ENCODE measurements around the gene KLF6.
A peak's percentile ranks its signal among the peaks of the same experiment; 100 is the strongest.
"Not testable (repeated sequence)": the region's sequence is repeated elsewhere in the genome, so short reads cannot be mapped to it uniquely, and the experiment has no call there.

KLF6 gene

GRCh38 chr10:3734111-3734510 is 50.9 kb downstream of the KLF6 start:
- ATAC-seq = no peak
- Mint-ChIP-seq H3K27me3 (no peaks in the 10 kb centered on the region), H3K36me3 (ENCODE audit: low read depth) (no peaks in the 10 kb centered on the region), H3K27ac (peak overlapping the region; percentile 8), H3K4me1 (peaks cover 9% of the 10 kb centered on the region), H3K4me3 (no peak overlapping the region), H3K9me3 (peaks cover 6% of the 10 kb centered on the region)
- no peak for DNase-seq

DNA sequence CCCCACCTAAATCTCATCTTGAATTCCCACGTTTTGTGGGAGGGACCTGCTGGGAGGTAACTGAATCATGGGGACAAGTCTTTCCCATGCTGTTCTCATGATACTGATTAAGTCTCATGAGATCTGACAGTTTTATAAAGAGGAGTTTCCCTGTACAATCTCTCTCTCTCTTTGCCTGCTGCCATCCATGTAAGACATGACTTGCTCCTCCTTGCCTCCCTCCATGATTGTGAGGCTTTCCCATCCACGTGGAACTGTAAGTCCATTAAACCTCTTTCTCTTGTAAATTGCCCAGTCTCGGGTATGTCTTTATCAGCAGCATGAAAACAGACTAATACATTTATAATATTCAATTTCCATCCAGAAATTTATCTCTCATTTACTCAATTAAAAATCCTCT is 52.8 kb downstream of the KLF6 start:
- H3K27me3 Mint-ChIP-seq; H3K4me1 Mint-ChIP-seq; H3K36me3 Mint-ChIP-seq (ENCODE audit: low read depth); H3K9me3 Mint-ChIP-seq; ATAC-seq; H3K27ac Mint-ChIP-seq; DNase-seq; H3K4me3 Mint-ChIP-seq: not testable (repeated sequence)

GRCh38 chr10:3729397-3729976 is 55.5 kb downstream of the KLF6 start:
- ATAC-seq (peak; percentile 69), DNase-seq (no peak)
- peaks cover 6% of the 10 kb centered on the region for H3K9me3 Mint-ChIP-seq
- H3K4me3 Mint-ChIP-seq = no peak overlapping the region
- H3K27me3 Mint-ChIP-seq = peaks cover 4% of the 10 kb centered on the region
- no peak overlapping the region for H3K27ac Mint-ChIP-seq
- no peaks in the 10 kb centered on the region for H3K36me3 Mint-ChIP-seq (ENCODE audit: low read depth)
- peaks cover 6% of the 10 kb centered on the region for H3K4me1 Mint-ChIP-seq

- no peaks in the 10 kb centered on the region for H3K36me3 Mint-ChIP-seq (ENCODE audit: low read depth)
- peaks cover 6% of the 10 kb centered on the region for H3K9me3 Mint-ChIP-seq
- DNase-seq (no peak), ATAC-seq (no peak)
- H3K4me1 Mint-ChIP-seq = peaks cover 6% of the 10 kb centered on the region
- no peak overlapping the region for H3K4me3 Mint-ChIP-seq
- H3K27ac Mint-ChIP-seq = no peak overlapping the region
- peaks cover 4% of the 10 kb centered on the region for H3K27me3 Mint-ChIP-seq
Observed at GRCh38 chr10:3728563-3728962, 56.4 kb downstream of the KLF6 start.

GRCh38 chr10:3727268-3727667 is 57.7 kb downstream of the KLF6 start:
- no peak overlapping the region for H3K27ac Mint-ChIP-seq
- peaks cover 6% of the 10 kb centered on the region for H3K4me1 Mint-ChIP-seq
- no peaks in the 10 kb centered on the region for H3K36me3 Mint-ChIP-seq (ENCODE audit: low read depth)
- no peak overlapping the region for H3K4me3 Mint-ChIP-seq
- peaks cover 4% of the 10 kb centered on the region for H3K27me3 Mint-ChIP-seq
- DNase-seq = no peak
- ATAC-seq = no peak
- H3K9me3 Mint-ChIP-seq = peaks cover 2% of the 10 kb centered on the region

Data from activated naive CD8-positive, alpha-beta T cell treated with anti-CD3 and anti-CD28 coated beads, Interleukin-2, amount 50 U/mL, for 24 hours (primary cell).